HepG2 (cell line): ENCODE data around the gene SYNE3. TPM values are rescaled to one million over a fixed set of nuclear protein-coding genes. Genes with fewer than 3 reads are reported as not detected.
A peak's percentile ranks its signal among the peaks of the same experiment; 100 is the strongest.

Source experiments
- FOXA1 ChIP-seq, 2 experiments: fragments of 450-650 bp in 1 of 2; sonication (generic) in 1 of 2; formaldehyde crosslinking in 1 of 2; IDR thresholded peaks; 2 replicates each; pipeline versions ENCODE4 v1.4.0 to v1.6.1; 2016 to 2020; ENCODE audit warnings: missing genetic modification reagents in 1 of 2
- FOXK1 ChIP-seq: sonication (generic); formaldehyde crosslinking; IDR thresholded peaks from 2 replicates; pipeline ENCODE4 v1.4.0; 2020; ENCODE audit warnings: low read depth, missing genetic modification reagents, borderline replicate concordance
- HDAC6 ChIP-seq: fragments of 200-600 bp; sonication (generic); IDR thresholded peaks from 2 replicates; pipeline ENCODE4 v1.7.0; 2017; ENCODE audit warnings: mild to moderate bottlenecking, antibody characterized with exemption, low read length, low read depth
- KAT8 ChIP-seq: IDR thresholded peaks from 2 replicates; pipeline ENCODE4 v1.6.1; 2016; ENCODE audit warnings: missing genetic modification reagents, missing compliant biosample characterization
- MLLT10 ChIP-seq: sonication (generic); formaldehyde crosslinking; IDR thresholded peaks from 2 replicates; pipeline ENCODE4 v1.4.0; 2020; ENCODE audit warnings: missing genetic modification reagents
- TGIF2 ChIP-seq: IDR thresholded peaks from 2 replicates; pipeline ENCODE4 v1.6.1; 2016; ENCODE audit warnings: control low read depth, missing compliant biosample characterization
- ZNF121 ChIP-seq: sonication (generic); formaldehyde crosslinking; IDR thresholded peaks from 2 replicates; pipeline ENCODE4 v1.5.0; 2020; ENCODE audit warnings: mild to moderate bottlenecking, missing genetic modification reagents
- ZNF367 ChIP-seq: sonication (generic); formaldehyde crosslinking; IDR thresholded peaks from 2 replicates; pipeline ENCODE4 v1.4.0; 2020; ENCODE audit warnings: missing genetic modification reagents, borderline replicate concordance
- ZNF496 ChIP-seq: sonication (generic); formaldehyde crosslinking; IDR thresholded peaks from 2 replicates; pipeline ENCODE4 v1.8.1; 2023; ENCODE audit warnings: mild to moderate bottlenecking, moderate library complexity, missing genetic modification reagents; ENCODE audit not compliant: insufficient replicate concordance
- ZNF672 ChIP-seq: sonication (generic); formaldehyde crosslinking; IDR thresholded peaks from 2 replicates; pipeline ENCODE4 v1.8.1; 2022; ENCODE audit warnings: missing genetic modification reagents
- ZSCAN12 ChIP-seq: sonication (generic); formaldehyde crosslinking; IDR thresholded peaks from 2 replicates; pipeline ENCODE4 v1.9.0; 2021; ENCODE audit warnings: mild to moderate bottlenecking, missing genetic modification reagents
- polyA plus RNA-seq, 8 experiments: library from polyadenylated mRNA; depleted of rRNA in 3 of 8; stranded (reverse) in 7 of 8; unstranded in 1 of 8; fragments of >200 nt; fragmentation: Illumina TruSeq in 4 of 8; extraction: Trizol in 4 of 8; gene quantifications; 2 replicates each; pipeline versions ENCODE4 v1.2.1 to v1.2.3, GENCODE V29; 2011 to 2016; ENCODE audit warnings: low read depth in 4 of 8, missing spikeins in 1 of 8, mixed read lengths in 1 of 8; ENCODE audit not compliant: insufficient read depth in 1 of 8
- total RNA-seq, 5 experiments: library from RNA; depleted of rRNA; stranded (reverse); fragments of >200 nt; fragmentation: Illumina TruSeq; extraction: Trizol; gene quantifications; 2 replicates each; pipeline ENCODE4 v1.2.3, GENCODE V29; 2016; ENCODE audit warnings: low read depth in 1 of 5
- TF ChIP-seq, protein P1 (sequence below), 2 experiments: sonication (generic) in 1 of 2; formaldehyde crosslinking in 1 of 2; IDR thresholded peaks; 2 replicates each; pipeline versions ENCODE4 v1.4.0 to v1.6.1; 2016 to 2020; ENCODE audit warnings: borderline replicate concordance in 1 of 2, low read depth in 1 of 2, mild to moderate bottlenecking in 1 of 2, missing genetic modification reagents in 1 of 2
- TF ChIP-seq, protein P2 (sequence below): sonication (generic); formaldehyde crosslinking; IDR thresholded peaks from 2 replicates; pipeline ENCODE4 v1.4.0; 2020; ENCODE audit warnings: missing genetic modification reagents, low read depth, mild to moderate bottlenecking, borderline replicate concordance
- TF ChIP-seq, protein P3 (sequence below): sonication (generic); formaldehyde crosslinking; IDR thresholded peaks from 2 replicates; pipeline ENCODE4 v1.5.0; 2020; ENCODE audit warnings: missing genetic modification reagents, mild to moderate bottlenecking, borderline replicate concordance
- TF ChIP-seq, protein P4 (sequence below): sonication (generic); formaldehyde crosslinking; IDR thresholded peaks from 2 replicates; pipeline ENCODE4 v1.4.0; 2020; ENCODE audit warnings: mild to moderate bottlenecking, missing genetic modification reagents
- TF ChIP-seq, protein P5 (sequence below): IDR thresholded peaks from 2 replicates; pipeline ENCODE4 v1.6.1; 2016; ENCODE audit warnings: missing compliant biosample characterization, missing genetic modification reagents, borderline replicate concordance
- TF ChIP-seq, protein P6 (sequence below): sonication (generic); formaldehyde crosslinking; conservative IDR thresholded peaks from 2 replicates; pipeline ENCODE4 v1.4.0; 2020; ENCODE audit warnings: missing genetic modification reagents

Gene SYNE3
- total and polyA plus RNA-seq, 2 of the 13 experiments (the other 11 are each of a cell fraction or from before 2014, with no cell fraction given): 7.8 to 8.0 TPM

DNA sequence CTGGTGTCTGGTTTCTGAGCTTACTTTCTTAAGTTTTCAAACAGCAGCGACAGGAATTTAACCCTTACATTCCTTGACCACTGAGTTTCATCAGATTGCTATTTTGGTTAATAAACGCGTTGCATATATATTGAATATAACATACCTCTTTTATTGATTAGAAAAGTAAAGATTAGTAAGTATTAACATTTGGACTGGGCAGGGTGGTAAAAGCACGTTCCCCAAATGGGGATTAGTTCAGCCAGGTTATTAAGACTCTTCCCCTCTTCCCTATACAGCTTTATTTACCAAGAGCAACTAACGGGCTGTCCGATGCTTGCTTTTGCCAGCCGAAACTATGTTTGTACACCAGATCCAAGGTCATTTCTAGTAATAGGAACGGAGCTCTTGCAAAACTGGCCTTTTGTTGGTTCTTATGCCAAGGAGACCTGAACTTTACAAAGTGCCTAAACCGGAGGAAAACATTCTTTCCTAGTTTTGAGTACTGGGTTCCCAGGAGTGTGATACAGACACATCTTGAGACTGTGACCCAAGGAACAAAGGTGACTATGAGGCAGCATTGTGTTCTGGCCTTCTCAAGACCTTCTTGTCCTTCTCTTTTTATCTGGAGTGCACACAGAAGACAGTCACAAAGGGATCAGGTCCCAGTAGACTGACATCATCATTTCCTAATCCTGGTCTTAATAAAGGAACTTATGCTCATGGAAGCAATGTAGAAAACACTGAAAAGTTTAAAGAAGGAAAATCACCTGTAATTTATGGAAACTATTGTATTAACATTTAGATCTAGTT is 21.0 kb upstream of the SYNE3 start (continued):
- TF ChIP-seq, protein P1, sequence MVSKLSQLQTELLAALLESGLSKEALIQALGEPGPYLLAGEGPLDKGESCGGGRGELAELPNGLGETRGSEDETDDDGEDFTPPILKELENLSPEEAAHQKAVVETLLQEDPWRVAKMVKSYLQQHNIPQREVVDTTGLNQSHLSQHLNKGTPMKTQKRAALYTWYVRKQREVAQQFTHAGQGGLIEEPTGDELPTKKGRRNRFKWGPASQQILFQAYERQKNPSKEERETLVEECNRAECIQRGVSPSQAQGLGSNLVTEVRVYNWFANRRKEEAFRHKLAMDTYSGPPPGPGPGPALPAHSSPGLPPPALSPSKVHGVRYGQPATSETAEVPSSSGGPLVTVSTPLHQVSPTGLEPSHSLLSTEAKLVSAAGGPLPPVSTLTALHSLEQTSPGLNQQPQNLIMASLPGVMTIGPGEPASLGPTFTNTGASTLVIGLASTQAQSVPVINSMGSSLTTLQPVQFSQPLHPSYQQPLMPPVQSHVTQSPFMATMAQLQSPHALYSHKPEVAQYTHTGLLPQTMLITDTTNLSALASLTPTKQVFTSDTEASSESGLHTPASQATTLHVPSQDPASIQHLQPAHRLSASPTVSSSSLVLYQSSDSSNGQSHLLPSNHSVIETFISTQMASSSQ (IDR thresholded peaks at IDR 0.05; ENCODE audit: low read depth): no peak
- TF ChIP-seq, protein P1 (CRISPR knock-in tag; IDR thresholded peaks at IDR 0.05; ENCODE audit: borderline replicate concordance): peak; percentile 70; the same call in 1 of the 2 replicates
- TF ChIP-seq TGIF2 (CRISPR knock-in tag): peak; percentile 91
- TF ChIP-seq, protein P2, sequence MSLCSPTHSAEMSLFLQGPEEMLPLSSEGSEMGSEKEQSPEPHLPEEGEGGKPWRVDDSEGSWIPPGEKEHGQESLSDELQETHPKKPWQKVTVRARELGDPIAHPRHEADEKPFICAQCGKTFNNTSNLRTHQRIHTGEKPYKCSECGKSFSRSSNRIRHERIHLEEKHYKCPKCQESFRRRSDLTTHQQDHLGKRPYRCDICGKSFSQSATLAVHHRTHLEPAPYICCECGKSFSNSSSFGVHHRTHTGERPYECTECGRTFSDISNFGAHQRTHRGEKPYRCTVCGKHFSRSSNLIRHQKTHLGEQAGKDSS (CRISPR knock-in tag): peak; percentile 33; the same call in 1 of the 2 replicates
- TF ChIP-seq, protein P3, sequence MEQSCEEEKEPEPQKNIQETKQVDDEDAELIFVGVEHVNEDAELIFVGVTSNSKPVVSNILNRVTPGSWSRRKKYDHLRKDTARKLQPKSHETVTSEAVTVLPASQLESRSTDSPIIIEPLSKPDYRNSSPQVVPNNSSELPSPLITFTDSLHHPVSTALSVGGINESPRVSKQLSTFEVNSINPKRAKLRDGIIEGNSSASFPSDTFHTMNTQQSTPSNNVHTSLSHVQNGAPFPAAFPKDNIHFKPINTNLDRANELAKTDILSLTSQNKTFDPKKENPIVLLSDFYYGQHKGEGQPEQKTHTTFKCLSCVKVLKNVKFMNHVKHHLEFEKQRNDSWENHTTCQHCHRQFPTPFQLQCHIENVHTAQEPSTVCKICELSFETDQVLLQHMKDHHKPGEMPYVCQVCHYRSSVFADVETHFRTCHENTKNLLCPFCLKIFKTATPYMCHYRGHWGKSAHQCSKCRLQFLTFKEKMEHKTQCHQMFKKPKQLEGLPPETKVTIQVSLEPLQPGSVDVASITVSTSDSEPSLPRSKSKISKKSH (CRISPR knock-in tag): no peak
- no peak for TF ChIP-seq ZNF367 (CRISPR knock-in tag)
- peak; percentile 76; the same call in 1 of the 2 replicates for TF ChIP-seq FOXK1
- peak; percentile 32; the same call in 1 of the 2 replicates for TF ChIP-seq KAT8
- TF ChIP-seq, protein P4, sequence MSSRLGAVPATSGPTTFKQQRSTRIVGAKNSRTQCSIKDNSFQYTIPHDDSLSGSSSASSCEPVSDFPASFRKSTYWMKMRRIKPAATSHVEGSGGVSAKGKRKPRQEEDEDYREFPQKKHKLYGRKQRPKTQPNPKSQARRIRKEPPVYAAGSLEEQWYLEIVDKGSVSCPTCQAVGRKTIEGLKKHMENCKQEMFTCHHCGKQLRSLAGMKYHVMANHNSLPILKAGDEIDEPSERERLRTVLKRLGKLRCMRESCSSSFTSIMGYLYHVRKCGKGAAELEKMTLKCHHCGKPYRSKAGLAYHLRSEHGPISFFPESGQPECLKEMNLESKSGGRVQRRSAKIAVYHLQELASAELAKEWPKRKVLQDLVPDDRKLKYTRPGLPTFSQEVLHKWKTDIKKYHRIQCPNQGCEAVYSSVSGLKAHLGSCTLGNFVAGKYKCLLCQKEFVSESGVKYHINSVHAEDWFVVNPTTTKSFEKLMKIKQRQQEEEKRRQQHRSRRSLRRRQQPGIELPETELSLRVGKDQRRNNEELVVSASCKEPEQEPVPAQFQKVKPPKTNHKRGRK (CRISPR knock-in tag): no peak
- 0 out of 2 replicates have a peak, but pooled peaks have one; percentile 47 for TF ChIP-seq FOXA1 (IDR thresholded peaks at IDR 0.05)
- TF ChIP-seq FOXA1 (CRISPR knock-in tag; IDR thresholded peaks at IDR 0.05): peak; percentile 87
- TF ChIP-seq MLLT10 (CRISPR knock-in tag): no peak
- TF ChIP-seq ZNF121 (CRISPR knock-in tag): peak; percentile 82
- no peak for TF ChIP-seq ZNF496
- TF ChIP-seq, protein P5, sequence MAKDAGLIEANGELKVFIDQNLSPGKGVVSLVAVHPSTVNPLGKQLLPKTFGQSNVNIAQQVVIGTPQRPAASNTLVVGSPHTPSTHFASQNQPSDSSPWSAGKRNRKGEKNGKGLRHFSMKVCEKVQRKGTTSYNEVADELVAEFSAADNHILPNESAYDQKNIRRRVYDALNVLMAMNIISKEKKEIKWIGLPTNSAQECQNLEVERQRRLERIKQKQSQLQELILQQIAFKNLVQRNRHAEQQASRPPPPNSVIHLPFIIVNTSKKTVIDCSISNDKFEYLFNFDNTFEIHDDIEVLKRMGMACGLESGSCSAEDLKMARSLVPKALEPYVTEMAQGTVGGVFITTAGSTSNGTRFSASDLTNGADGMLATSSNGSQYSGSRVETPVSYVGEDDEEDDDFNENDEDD: peak; percentile 16; the same call in 1 of the 2 replicates
- TF ChIP-seq, protein P6, sequence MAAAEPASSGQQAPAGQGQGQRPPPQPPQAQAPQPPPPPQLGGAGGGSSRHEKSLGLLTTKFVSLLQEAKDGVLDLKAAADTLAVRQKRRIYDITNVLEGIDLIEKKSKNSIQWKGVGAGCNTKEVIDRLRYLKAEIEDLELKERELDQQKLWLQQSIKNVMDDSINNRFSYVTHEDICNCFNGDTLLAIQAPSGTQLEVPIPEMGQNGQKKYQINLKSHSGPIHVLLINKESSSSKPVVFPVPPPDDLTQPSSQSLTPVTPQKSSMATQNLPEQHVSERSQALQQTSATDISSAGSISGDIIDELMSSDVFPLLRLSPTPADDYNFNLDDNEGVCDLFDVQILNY (CRISPR knock-in tag): no peak
- no peak for TF ChIP-seq HDAC6
- no peak for TF ChIP-seq ZNF672
- TF ChIP-seq ZSCAN12 (CRISPR knock-in tag): no peak
